A172 (cell line): ENCODE results near the gene SUGCT. TPM values are rescaled to one million over a fixed set of nuclear protein-coding genes. Genes with fewer than 3 reads are reported as not detected.

Experiments used
- DNase-seq: peaks from one replicate; pipeline ENCODE4 v3.0.0-alpha.2; 2015; ENCODE audit warnings: low spot score
- total RNA-seq: library from RNA; depleted of rRNA; stranded (reverse); fragments of >200 nt; shearing (Covaris generic); gene quantifications from 2 replicates; pipeline ENCODE4 v1.2.3, GENCODE V29; 2014; rRNA removed

The SUGCT gene
- total RNA-seq, 1 experiment from 2014 or later, result 3.3 TPM

GRCh38 chr7:40899636-40900507 lies 765.1 kb downstream of the SUGCT start:
- DNase-seq, result no peak

DNA sequence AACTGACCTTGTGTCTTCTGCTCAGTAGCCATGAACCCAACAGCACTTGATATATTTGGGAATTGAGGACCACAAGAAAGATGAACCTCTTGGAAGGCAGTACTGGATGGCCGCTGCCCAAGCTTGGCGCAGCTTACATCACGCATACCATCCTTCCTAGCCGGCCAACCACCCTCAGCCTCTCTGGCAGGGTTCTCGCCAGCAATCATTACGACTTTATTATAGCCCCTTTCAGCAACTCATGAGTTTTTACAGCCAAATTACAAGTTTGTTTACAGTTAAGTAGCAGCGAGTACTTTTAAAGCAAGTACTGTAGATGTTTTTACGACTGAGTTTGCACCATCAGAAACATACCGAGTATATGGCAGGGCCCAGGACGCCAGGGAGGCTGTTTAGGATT lies 769.1 kb downstream of the SUGCT start:
- no peak for DNase-seq

- no peak for DNase-seq
Measured at GRCh38 chr7:40907286-40907685, 772.5 kb downstream of the SUGCT start.

GRCh38 chr7:40909346-40909980 lies 774.7 kb downstream of the SUGCT start:
- DNase-seq, result no peak

Other genes starting within 250 kb of the SUGCT start
- 49.3 and 53.2 TPM in 2 replicates for gene CDK13, start 184.7 kb upstream of the SUGCT start, total RNA-seq
- gene MPLKIP, start 383 bp upstream of the SUGCT start, total RNA-seq, result 59.9 and 68.5 TPM in 2 replicates